Measurements from ENCODE around the gene ITPKB. TPM values are rescaled to one million over a fixed set of nuclear protein-coding genes. Genes with fewer than 3 reads are reported as not detected.

ITPKB gene
- total and polyA plus RNA-seq, 7 donors: 3.9 to 14.1 (median 8.9) TPM

GRCh38 chr1:226717256-226717909 lies 21.7 kb downstream of the ITPKB start:
- no peaks in the 10 kb centered on the region for H3K36me3 ChIP-seq (ENCODE audit: insufficient read depth in 1 of 2, low read depth in 1 of 2)
- ATAC-seq (no peak), DNase-seq (no peak)
- H3K27ac ChIP-seq: no peak overlapping the region
- WGBS, 3 donors: 74 to 91% (median 75%) methylated on average over 11 of the region's 11 CpGs
- H3K4me3 ChIP-seq: no peak overlapping the region
- peaks cover 7% of the 10 kb centered on the region for H3K9me3 ChIP-seq
- intact Hi-C loops (cut with DNase I): no loop called here
- no peaks in the 10 kb centered on the region for H3K27me3 ChIP-seq (ENCODE audit: insufficient read depth in 3 of 3, low read length in 2 of 3)
- H3K4me1 ChIP-seq: peaks cover 11% of the 10 kb centered on the region
- no peak for TF ChIP-seq CTCF (IDR thresholded peaks at IDR 0.05)

- WGBS, 3 donors: 48 to 62% (median 57%) methylated on average over 3 of the region's 3 CpGs
- Histone ChIP-seq H3K36me3 (ENCODE audit: insufficient read depth in 1 of 2, low read depth in 1 of 2) (no peaks in the 10 kb centered on the region), H3K27ac (no peak overlapping the region), H3K4me1 (peaks cover 14% of the 10 kb centered on the region), H3K4me3 (no peak overlapping the region), H3K9me3 (peaks cover 7% of the 10 kb centered on the region), H3K27me3 (ENCODE audit: insufficient read depth in 3 of 3, low read length in 2 of 3) (no peaks in the 10 kb centered on the region)
- ATAC-seq: no peak
- DNase-seq: no peak
- TF ChIP-seq CTCF (IDR thresholded peaks at IDR 0.05): no peak
- intact Hi-C loops (cut with DNase I): no loop called here
These were observed 22.5 kb downstream of the ITPKB start for GRCh38 chr1:226716577-226716976.

DNA sequence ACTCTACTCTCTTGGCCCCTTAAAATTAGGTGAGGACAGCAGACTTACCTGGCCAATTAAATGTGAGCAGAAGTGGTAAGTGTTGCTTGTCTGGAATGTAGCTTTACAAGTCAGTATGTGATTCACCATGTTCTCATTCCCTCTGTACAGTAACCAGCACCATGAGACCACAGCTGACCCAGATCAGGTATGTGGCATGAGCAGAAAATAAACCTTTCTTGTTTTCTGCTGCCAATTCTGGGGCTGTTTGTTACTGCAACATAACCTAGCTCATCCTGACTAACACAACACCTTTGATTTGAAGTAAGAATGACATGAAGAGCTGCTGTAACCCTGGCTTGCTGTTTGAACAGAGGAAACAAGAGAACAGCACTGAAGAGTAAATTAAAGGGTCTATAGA lies 24.9 kb downstream of the ITPKB start:
- Histone ChIP-seq H3K27ac (no peak overlapping the region), H3K9me3 (peaks cover 7% of the 10 kb centered on the region), H3K27me3 (ENCODE audit: insufficient read depth in 3 of 3, low read length in 2 of 3) (no peaks in the 10 kb centered on the region), H3K4me3 (no peak overlapping the region), H3K4me1 (peaks cover 20% of the 10 kb centered on the region), H3K36me3 (ENCODE audit: insufficient read depth in 1 of 2, low read depth in 1 of 2) (no peaks in the 10 kb centered on the region)
- DNase-seq (no peak), ATAC-seq (peak in 2 of 4 donors; percentile 35 to 56)
- intact Hi-C loops (cut with DNase I): loop anchor here in 1 of 2 donors (5.0 kb wide), 1 partner anchor 67 kb away; no protein-coding TSS in a partner anchor
- no peak for TF ChIP-seq CTCF (IDR thresholded peaks at IDR 0.05)

DNA sequence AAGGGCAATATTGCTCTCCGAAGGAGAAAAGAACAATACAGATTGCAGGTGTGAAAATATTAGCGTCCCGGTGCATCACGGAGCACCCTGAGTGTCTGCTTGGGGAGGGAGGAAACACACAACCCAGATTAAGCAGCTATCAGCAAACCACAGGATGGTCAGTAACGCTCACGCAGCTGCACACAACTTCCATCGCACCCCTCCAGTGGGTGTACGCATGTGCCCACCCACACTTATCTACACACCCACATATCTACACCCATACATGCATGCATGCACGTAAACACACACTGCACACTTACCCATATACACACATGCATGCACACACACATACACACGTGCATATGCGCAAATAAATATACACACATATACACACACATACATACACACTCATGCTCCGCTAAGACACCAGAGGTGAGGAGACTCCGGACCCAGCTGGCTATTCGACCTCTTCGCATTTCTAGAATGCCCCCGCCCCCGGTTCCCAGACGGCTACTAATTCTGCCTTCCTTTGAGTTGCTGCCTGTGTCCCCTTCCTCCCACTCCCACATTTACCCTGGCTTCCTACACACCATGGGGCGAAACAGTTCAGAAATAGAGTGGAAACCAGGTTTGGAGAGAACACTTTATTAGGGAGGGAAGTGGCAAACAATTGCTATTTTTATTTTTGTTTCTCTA lies 26.2 kb downstream of the ITPKB start:
- 69 to 77% (median 71%) methylated on average over 19 of the region's 19 CpGs for WGBS, 3 donors
- Histone ChIP-seq H3K27me3 (ENCODE audit: insufficient read depth in 3 of 3, low read length in 2 of 3) (no peaks in the 10 kb centered on the region), H3K4me1 (peaks cover 26% of the 10 kb centered on the region), H3K4me3 (no peak overlapping the region), H3K9me3 (peaks cover 7% of the 10 kb centered on the region), H3K36me3 (ENCODE audit: insufficient read depth in 1 of 2, low read depth in 1 of 2) (no peaks in the 10 kb centered on the region), H3K27ac (no peak overlapping the region)
- no peak for DNase-seq
- intact Hi-C loops (cut with DNase I): loop anchor here in 1 of 2 donors (5.0 kb wide), 1 partner anchor 66 kb away; no protein-coding TSS in a partner anchor
- no peak for TF ChIP-seq CTCF (IDR thresholded peaks at IDR 0.05)
- no peak for ATAC-seq

Data from psoas muscle (tissue), 8 donors.